Upper lobe of right lung (tissue), 1 donor: ENCODE data around the gene PLEKHM3. TPM values are rescaled to one million over a fixed set of nuclear protein-coding genes. Genes with fewer than 3 reads are reported as not detected.
"Not testable (repeated sequence)": the region's sequence is repeated elsewhere in the genome, so short reads cannot be mapped to it uniquely, and the experiment has no call there.

Experiments used
- ATAC-seq: fragments of 200-7000 bp; cut with Tn5 transposase; one replicate; pipeline ENCODE4 v1.9.1; 2020; ENCODE audit warnings: mild to moderate bottlenecking, moderate library complexity
- DNase-seq: peaks from one replicate; pipeline ENCODE4 v3.0.0-alpha.2; 2020
- H3K27ac ChIP-seq: fragments of 200-600 bp; one replicate; pipeline ENCODE4 v1.8.0; 2022
- H3K27me3 ChIP-seq: fragments of 200-600 bp; one replicate; pipeline ENCODE4 v1.8.0; 2022; ENCODE audit warnings: mild to moderate bottlenecking
- H3K36me3 ChIP-seq: fragments of 200-600 bp; one replicate; pipeline ENCODE4 v1.8.0; 2022
- H3K4me1 ChIP-seq: fragments of 200-600 bp; one replicate; pipeline ENCODE4 v1.8.0; 2022
- H3K4me3 ChIP-seq: fragments of 200-600 bp; one replicate; pipeline ENCODE4 v1.8.0; 2022; ENCODE audit warnings: mild to moderate bottlenecking
- H3K9me3 ChIP-seq: fragments of 200-600 bp; one replicate; pipeline ENCODE4 v1.8.0; 2022
- intact Hi-C: fragments of 100-400 bp; cut with DNase I; formaldehyde crosslinking; loops from one replicate; pipeline ENCODE4 v1.11.0; 2022
- total RNA-seq: library from RNA; stranded (reverse); fragmentation: NEBNext Ultra II Directional; extraction: Animal tissue kit (Norgen Biotek cat#: 25700); gene quantifications from one replicate; pipeline ENCODE4 v1.2.1, GENCODE V29; 2021
- TF ChIP-seq, protein P1 (sequence below): fragments of 200-600 bp; IDR thresholded peaks from one replicate; pipeline ENCODE4 v1.8.0; 2022; ENCODE audit warnings: antibody characterized with exemption
- donor health status: DM: no; HTN: yes; CAD: no; lungs with severe emphysema.

The PLEKHM3 gene
- total RNA-seq, 1 donor from 2014 or later, result 24.5 TPM

DNA sequence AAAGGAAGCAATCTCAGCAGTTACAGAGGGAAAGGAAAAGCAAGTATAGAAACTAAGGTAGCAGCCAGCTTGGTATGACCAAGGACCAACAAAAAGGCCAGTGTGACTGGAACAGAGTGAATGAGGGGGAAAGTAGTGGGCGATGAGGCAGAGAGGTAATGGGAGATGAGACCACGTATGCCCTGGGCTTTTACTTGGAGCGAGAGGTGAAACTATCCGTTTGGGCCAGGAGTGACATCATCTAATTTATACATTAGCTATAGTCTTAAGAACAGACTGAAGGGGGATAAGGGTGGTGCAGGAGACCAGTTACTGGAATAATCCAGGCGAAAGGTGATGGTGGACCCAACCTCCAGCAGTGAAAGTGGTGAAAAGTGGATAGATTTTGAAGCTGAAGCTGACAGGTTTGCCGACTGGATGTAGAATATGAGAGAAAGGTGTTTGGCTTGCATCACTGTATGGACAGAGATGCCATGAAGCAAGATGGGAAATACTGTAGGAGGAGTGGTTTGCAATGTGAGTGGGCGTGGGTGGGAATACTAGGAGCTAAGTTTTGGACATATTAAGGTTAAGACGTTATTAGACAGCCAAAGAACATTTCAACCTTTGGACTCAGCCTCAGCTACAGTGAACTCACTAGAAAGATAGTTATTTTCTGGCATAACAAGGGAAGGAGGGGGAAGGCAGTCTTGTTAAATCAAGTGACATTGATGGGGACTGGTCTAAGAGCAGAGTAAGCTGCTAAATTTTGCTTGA is 106.0 kb downstream of the PLEKHM3 start:
- intact Hi-C loops, result no loop called here
- H3K9me3 ChIP-seq, result no peaks in the 10 kb centered on the region
- ATAC-seq (no peak), DNase-seq (no peak)
- H3K27ac ChIP-seq, result no peak overlapping the region
- no peaks in the 10 kb centered on the region for H3K36me3 ChIP-seq
- no peaks in the 10 kb centered on the region for H3K27me3 ChIP-seq
- TF ChIP-seq, protein P1, sequence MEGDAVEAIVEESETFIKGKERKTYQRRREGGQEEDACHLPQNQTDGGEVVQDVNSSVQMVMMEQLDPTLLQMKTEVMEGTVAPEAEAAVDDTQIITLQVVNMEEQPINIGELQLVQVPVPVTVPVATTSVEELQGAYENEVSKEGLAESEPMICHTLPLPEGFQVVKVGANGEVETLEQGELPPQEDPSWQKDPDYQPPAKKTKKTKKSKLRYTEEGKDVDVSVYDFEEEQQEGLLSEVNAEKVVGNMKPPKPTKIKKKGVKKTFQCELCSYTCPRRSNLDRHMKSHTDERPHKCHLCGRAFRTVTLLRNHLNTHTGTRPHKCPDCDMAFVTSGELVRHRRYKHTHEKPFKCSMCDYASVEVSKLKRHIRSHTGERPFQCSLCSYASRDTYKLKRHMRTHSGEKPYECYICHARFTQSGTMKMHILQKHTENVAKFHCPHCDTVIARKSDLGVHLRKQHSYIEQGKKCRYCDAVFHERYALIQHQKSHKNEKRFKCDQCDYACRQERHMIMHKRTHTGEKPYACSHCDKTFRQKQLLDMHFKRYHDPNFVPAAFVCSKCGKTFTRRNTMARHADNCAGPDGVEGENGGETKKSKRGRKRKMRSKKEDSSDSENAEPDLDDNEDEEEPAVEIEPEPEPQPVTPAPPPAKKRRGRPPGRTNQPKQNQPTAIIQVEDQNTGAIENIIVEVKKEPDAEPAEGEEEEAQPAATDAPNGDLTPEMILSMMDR, result no peak
- no peak overlapping the region for H3K4me3 ChIP-seq
- no peaks in the 10 kb centered on the region for H3K4me1 ChIP-seq

DNA sequence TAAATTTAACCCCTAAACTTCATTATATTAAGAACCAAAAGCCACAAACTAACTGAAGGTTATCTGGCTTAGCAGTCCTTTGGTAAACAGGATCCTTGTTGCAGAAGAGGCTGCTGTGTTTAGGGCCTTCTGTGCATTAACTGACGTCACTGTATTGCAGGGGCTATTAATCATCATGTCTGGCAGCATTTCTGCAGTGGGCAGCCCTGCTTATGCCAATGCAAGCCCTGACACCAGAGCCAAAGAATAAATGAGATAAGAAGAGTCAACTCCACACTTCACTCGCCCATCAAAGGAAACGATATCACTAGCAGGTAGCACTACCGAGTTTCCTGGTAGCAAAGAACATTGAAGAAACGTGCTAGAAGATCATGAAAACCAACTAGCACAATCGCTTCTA is 110.6 kb downstream of the PLEKHM3 start:
- TF ChIP-seq, protein P1, result no peak
- H3K27me3 ChIP-seq, result no peaks in the 10 kb centered on the region
- DNase-seq, result no peak
- H3K27ac ChIP-seq, result no peak overlapping the region
- no peak overlapping the region for H3K4me3 ChIP-seq
- intact Hi-C loops, result no loop called here
- H3K9me3 ChIP-seq, result no peaks in the 10 kb centered on the region
- no peaks in the 10 kb centered on the region for H3K4me1 ChIP-seq
- peaks cover 5% of the 10 kb centered on the region for H3K36me3 ChIP-seq
- ATAC-seq, result no peak

DNA sequence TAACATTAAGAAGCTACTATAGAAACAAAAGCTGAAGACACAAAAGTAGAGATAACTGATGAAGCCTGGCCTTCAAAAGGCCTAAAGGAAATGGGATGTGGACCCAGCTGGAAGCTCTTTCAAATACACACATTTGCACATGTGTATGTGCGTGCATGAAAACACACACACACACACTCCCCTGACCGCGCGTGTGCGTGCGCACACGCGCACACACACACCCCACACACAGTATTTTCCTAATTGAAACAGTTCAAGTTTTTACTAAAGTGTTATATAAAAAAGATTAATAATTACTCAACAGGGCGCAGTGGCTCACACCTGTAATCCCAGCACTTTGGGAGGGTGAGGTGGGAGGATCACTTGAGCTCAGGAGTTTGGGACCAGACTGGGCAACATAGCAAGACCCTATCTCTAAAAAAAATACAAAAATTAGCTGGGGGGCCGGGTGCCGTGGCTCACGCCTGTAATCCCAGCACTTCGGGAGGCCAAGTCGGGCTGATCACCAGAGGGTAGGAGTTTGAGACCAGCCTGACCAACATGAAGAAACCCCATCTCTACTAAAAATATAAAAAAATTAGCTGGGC is 111.5 kb downstream of the PLEKHM3 start:
- intact Hi-C loops, result no loop called here
- H3K9me3 ChIP-seq, result no peaks in the 10 kb centered on the region
- TF ChIP-seq, protein P1, result no peak
- ATAC-seq (no peak), DNase-seq (no peak)
- H3K27ac ChIP-seq, result no peak overlapping the region
- H3K4me3 ChIP-seq, result no peak overlapping the region
- H3K36me3 ChIP-seq, result peaks cover 5% of the 10 kb centered on the region
- no peaks in the 10 kb centered on the region for H3K27me3 ChIP-seq
- no peaks in the 10 kb centered on the region for H3K4me1 ChIP-seq

DNA sequence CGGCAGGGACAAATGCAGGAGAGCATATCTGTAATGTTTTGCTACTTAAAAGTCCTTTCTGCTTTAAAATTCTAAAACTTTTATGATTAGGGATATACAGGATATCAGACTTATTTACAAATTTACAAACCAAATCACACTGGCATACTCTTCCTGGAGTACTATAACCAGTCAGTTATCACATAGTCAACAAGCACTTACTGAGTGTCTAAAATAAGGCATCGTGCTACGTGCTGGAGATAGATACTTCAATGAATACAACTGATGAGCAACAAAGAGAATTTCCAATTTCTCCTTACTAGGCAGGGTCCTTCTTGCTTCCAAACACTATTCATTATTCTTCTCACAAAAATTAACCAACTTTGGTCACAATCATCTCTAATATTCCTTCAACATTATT is 113.5 kb downstream of the PLEKHM3 start:
- Histone ChIP-seq H3K4me3 (no peak overlapping the region), H3K9me3 (no peaks in the 10 kb centered on the region), H3K27me3 (no peaks in the 10 kb centered on the region), H3K36me3 (peaks cover 5% of the 10 kb centered on the region), H3K27ac (no peak overlapping the region), H3K4me1 (no peaks in the 10 kb centered on the region)
- TF ChIP-seq, protein P1, result no peak
- DNase-seq, result no peak
- no peak for ATAC-seq
- intact Hi-C loops, result no loop called here

DNA sequence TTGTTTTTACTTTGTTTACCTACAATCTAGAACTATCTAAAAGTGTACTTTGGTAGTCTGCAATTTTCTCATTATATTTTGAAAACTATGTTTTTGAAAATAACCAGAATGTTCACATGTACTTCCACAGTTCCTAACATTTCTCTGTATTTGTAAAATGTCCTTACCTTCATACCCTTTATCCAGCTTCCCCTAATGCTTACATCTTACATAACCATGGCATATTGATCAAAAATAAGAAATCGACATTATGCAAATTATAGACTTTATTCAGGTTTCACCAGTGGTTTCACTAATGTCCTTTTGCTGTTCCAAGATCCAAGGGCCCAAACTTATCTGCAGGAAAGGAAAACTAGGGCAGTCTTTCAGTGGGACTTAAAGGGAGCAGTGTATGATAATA is 114.1 kb downstream of the PLEKHM3 start:
- TF ChIP-seq, protein P1, result no peak
- Histone ChIP-seq H3K27me3 (no peaks in the 10 kb centered on the region), H3K4me1 (no peaks in the 10 kb centered on the region), H3K9me3 (no peaks in the 10 kb centered on the region), H3K4me3 (no peak overlapping the region), H3K36me3 (peaks cover 5% of the 10 kb centered on the region), H3K27ac (no peak overlapping the region)
- intact Hi-C loops, result no loop called here
- no peak for ATAC-seq
- no peak for DNase-seq

DNA sequence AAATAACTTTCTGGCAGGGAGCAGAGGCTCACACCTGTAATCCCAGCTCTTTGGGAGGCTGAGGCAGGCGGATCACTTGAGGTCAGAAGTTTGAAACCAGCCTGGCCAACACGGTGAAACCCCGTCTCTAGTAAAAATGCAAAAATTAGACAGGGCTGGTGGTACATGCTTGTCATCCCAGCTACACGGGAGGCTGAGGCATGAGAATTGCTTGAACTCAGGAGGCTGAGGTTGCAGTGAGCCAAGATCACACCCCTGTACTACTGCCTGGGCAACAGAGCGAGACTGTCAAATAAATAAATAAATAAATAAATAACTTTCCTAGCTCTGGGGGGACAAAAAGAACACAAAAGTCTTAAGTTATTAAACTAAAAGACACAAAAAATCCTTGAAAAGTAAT is 118.8 kb downstream of the PLEKHM3 start:
- intact Hi-C loops, H3K4me1 ChIP-seq, H3K4me3 ChIP-seq, H3K27me3 ChIP-seq, DNase-seq, H3K9me3 ChIP-seq, H3K36me3 ChIP-seq, H3K27ac ChIP-seq, ATAC-seq: not testable (repeated sequence)
